NCI-H446 treated with DMSO at 0.1 percent for 48 hours (cell line): ENCODE results near the gene MS4A18.
A peak's percentile ranks its signal among the peaks of the same experiment; 100 is the strongest.

Experiments
- DNase-seq: peaks from one replicate; lab custom pipeline; 2025; lab: John Stamatoyannopoulos, UW

The MS4A18 gene

GRCh38 chr11:60767388-60767811 lies 42.9 kb downstream of the MS4A18 start:
- no peak for DNase-seq

GRCh38 chr11:60768202-60768601 lies 43.7 kb downstream of the MS4A18 start:
- DNase-seq, result no peak

- DNase-seq, result no peak
Observed at GRCh38 chr11:60769273-60769672, 44.8 kb downstream of the MS4A18 start.

GRCh38 chr11:60769811-60770210 lies 45.3 kb downstream of the MS4A18 start:
- no peak for DNase-seq

- no peak for DNase-seq
Observed at GRCh38 chr11:60771146-60771545, 46.6 kb downstream of the MS4A18 start.

GRCh38 chr11:60771879-60772525 lies 47.5 kb downstream of the MS4A18 start:
- DNase-seq, result no peak

- DNase-seq, result no peak
Observed at GRCh38 chr11:60772666-60773065, 48.1 kb downstream of the MS4A18 start.

- DNase-seq, result no peak
Observed at GRCh38 chr11:60774726-60775125, 50.2 kb downstream of the MS4A18 start.

GRCh38 chr11:60775420-60775961 lies 51.0 kb downstream of the MS4A18 start:
- peak; percentile 86 for DNase-seq

- no peak for DNase-seq
Observed at GRCh38 chr11:60776167-60776566, 51.6 kb downstream of the MS4A18 start.

- DNase-seq, result no peak
Observed at GRCh38 chr11:60777106-60777505, 52.6 kb downstream of the MS4A18 start.

- no peak for DNase-seq
Observed at GRCh38 chr11:60777572-60777971, 53.1 kb downstream of the MS4A18 start.

- DNase-seq, result no peak
Observed at GRCh38 chr11:60780065-60780464, 55.5 kb downstream of the MS4A18 start.

GRCh38 chr11:60780774-60781173 lies 56.3 kb downstream of the MS4A18 start:
- DNase-seq, result no peak

GRCh38 chr11:60781286-60781980 lies 56.9 kb downstream of the MS4A18 start:
- no peak for DNase-seq

GRCh38 chr11:60781981-60782316 lies 57.4 kb downstream of the MS4A18 start:
- no peak for DNase-seq

GRCh38 chr11:60782393-60783140 lies 58.0 kb downstream of the MS4A18 start:
- no peak for DNase-seq

- DNase-seq, result no peak
Observed at GRCh38 chr11:60783141-60783484, 58.6 kb downstream of the MS4A18 start.

- no peak for DNase-seq
Observed at GRCh38 chr11:60783911-60784310, 59.4 kb downstream of the MS4A18 start.

- no peak for DNase-seq
Observed at GRCh38 chr11:60785136-60785535, 60.6 kb downstream of the MS4A18 start, which contains the start of gene MS4A10. Gene MS4A10 (plus strand): TSS chr11:60785333. CDS start chr11:60790336, 5,003 bp downstream.

- DNase-seq, result no peak
Observed at GRCh38 chr11:60785806-60786361, 61.4 kb downstream of the MS4A18 start.

GRCh38 chr11:60786811-60787567 lies 62.5 kb downstream of the MS4A18 start:
- DNase-seq, result peak; percentile 14
